HG02840 (cell line): ENCODE data around the gene SLC1A2.

ENCODE experiments used
- ATAC-seq: cut with Tn5 transposase; IDR thresholded peaks from one replicate; pipeline ENCODE4 v1.9.1; 2021; ENCODE audit warnings: mild to moderate bottlenecking, moderate library complexity, moderate number of reproducible peaks; ENCODE audit not compliant: unreplicated experiment, low FRiP score

Gene SLC1A2

DNA sequence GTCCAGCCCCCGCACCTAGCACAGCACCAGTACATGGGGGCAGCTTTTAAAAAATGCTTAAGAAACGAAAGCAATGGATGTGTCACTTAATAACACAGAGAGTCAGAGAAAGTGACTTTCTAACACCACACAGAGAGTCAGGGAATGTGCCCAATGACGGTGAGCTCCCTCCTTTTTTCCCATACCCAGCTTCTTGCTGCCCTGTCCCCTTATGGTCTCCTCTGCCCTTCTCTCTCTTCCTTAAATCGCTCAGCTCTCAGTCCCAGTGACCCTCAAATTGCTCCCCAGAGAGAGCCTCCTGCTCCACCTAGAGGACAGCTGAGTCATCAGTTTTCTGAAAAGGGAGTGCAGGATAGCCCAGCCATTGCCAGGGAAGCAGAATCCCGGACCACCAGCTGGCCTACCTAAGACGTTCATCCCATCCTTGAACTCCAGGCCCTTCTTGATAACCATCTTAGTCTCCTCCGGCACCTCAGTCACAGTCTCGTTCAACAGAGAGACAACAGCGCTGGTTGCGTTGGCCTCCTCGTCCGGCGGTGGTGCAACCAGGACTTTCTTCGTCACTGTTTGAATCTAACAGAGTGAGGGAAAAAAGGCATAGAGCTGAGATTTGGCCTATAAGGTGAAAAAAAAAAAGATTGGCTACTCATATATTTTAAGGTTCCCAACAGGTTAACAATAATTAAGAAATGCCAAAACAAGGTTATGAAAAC is 113.5 kb downstream of the SLC1A2 start:
- no peak for ATAC-seq

DNA sequence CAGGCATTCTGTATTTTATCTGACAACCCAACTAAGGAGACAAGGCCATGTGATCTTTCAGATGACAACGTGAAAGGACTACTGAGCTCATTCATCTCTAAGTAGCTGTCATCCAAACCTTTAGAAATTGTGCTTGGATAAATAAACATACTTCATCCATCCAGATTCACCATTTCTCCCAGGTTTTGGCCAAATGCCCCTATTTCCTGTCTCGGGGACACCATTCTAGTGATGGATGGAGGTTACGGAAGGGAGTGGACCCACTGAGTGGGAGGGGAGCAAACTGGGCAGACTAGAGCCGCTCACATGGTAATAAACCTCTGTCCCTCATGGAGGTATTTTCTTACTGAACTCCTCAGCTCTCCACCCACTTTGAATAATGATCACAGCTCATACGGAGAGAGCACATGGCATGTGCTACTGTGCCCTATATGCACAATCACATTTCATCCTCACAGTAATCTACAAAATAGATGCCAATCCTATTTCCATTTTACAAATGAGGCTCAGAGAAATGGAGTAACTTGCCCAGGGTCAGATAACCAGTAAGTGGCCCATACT is 114.4 kb downstream of the SLC1A2 start:
- no peak for ATAC-seq

- no peak for ATAC-seq
These were observed 115.0 kb downstream of the SLC1A2 start for GRCh38 chr11:35304386-35304775.

DNA sequence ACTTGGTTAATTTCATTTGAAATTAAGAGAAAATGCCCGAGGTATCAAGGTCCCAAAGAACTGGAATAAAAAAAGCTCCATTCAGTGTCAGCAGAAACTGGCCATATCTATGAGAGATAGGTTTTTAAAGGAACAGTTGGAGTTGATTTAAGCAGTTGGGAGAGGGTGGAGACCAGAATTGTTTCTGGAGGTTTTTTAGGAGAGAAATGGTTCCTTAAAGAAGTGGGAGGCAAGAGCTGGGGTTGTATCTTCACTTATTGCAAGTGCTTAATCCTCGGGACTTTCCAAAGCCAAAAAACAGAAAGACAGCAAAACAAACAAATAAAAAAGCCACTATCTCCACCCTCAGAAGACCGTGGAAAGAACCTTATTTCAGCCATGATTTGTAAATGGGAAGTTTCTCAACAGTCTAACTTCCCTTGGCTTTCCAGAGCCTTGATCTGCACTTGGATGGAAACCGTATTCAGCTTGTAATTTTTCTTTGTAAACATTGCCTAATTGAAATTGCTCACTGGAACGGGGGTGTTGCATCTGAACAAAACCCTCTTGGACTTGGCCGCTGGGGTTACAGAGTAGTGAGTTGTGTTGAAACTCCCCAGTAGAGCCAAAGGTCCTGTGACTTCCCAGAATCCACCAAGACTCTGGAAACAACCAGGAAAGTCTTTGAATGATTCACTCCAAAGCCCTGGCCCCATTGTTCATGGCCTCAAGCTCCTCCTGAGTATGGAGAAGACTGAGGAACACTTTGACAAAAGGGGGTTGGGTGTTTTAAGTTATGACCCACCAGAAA is 115.6 kb downstream of the SLC1A2 start:
- no peak for ATAC-seq

DNA sequence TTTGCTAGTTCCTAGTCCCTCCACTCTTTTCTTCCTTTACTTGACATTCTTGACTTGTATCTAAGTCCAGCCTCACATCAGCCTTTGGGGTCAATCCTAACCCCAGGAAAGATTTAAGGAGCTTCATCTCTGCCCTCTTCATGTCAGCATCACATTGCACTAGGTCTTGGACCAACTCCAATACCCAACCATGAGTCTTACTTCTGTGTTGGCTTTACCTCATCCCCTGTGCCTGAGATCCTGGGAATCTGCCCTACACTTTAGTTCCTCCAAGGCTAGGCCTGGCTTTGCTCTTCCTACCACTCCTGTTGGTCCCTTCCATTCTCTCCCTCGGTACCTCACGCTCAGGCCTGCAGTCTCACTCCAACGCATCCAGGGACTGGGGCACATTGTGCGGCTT is 117.0 kb downstream of the SLC1A2 start:
- no peak for ATAC-seq

DNA sequence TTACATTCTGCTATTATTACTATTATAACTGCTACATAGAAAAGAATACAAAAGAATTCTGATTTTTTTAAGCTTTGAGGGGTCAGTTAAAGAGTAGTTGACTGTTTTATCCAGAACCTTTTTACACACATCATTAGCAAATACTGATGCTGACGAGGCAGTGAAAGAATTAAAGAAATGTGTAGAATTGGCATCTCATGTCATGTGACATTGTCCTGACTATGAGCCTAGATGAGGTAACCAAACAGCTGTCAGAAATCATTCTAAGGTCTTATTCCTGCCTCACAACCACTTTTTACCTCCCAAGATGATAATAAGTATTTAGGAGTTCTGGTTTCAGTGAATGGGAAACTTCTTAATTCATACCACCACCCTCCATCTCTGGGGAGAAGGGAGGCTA is 121.0 kb downstream of the SLC1A2 start:
- ATAC-seq: no peak

GRCh38 chr11:35295751-35296150 is 123.6 kb downstream of the SLC1A2 start:
- no peak for ATAC-seq

- no peak for ATAC-seq
These were observed 125.7 kb downstream of the SLC1A2 start for GRCh38 chr11:35293699-35294098.

GRCh38 chr11:35293035-35293434 is 126.3 kb downstream of the SLC1A2 start:
- ATAC-seq: no peak

DNA sequence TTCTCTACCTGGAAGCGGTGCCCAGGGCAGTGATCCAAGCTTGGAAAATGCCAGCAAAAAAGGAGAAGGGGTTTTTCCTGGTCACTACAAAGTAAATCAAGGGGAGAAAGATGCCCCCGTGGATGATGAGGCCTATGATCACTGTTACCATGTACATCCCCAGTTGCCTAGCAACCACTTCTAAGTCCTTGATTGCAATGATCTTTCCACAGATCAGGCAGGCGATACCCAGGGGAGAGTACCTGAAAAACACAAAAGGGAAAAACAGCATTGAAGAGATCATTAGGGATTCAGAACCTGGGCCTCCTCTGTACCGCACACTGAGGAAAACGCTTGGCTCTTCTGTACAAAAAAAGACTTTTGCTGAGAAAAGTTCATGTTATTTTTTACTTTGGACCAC is 127.1 kb downstream of the SLC1A2 start:
- no peak for ATAC-seq

GRCh38 chr11:35290876-35291275 is 128.5 kb downstream of the SLC1A2 start:
- no peak for ATAC-seq

- ATAC-seq: no peak
These were observed 129.5 kb downstream of the SLC1A2 start for GRCh38 chr11:35289821-35290220.

DNA sequence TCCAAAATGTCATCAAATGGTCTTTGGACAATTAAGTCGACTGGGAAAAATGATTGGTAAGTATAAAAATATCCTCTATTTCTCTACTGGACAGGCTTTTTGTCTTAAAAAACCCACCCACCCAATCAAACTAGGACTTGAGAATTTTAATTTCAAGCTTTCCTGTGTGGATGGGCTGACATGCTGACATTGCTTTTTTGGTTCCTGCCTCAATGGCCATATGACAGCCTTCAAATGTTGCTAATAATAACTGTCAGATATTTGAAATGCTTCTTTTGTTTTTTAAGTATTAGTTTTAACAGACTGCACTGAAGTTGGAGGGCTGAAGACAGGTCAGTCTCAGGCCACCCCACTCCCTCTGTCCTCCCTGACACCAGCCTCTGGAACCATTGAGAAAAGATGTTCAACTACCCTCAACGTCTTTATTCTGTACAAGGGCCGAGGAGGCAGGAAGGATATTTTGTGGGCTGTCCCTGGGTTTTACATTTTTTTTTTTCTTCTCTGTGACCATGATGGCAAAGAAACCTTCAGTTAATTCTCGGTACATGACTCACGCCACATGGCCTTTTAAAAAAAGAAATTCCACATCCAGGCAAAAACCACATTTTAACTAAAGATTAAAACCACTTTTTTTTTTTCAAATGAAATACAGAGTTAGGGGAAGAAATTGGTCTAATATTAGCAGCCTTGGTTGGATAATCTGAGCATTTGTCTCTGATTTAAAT is 130.4 kb downstream of the SLC1A2 start:
- no peak for ATAC-seq

GRCh38 chr11:35288309-35288708 is 131.0 kb downstream of the SLC1A2 start:
- ATAC-seq: no peak

DNA sequence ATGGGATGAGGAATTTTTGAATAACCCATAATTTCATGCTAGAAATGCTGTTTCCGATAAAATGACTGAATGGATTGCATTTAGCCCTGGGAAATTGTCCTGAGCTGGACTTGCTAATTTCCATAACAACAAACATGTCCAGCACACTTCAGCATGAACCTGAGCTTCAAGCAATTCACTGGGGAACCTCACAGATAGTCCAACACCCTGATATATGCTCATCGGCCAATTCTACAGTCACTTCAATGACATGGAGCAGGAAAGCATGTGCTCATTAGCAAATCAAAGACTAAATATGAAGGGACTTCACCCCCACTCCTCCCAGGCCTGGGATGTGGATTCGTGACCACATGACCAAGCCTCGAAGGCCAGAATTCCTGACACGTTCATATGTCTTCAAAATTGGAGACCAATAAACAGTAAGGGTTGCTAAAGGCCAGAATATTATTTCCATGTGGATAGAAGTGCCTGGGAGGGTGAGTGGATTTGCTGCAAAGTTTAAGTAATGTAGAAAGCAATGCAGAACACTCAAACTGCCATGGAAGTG is 131.9 kb downstream of the SLC1A2 start:
- no peak for ATAC-seq

DNA sequence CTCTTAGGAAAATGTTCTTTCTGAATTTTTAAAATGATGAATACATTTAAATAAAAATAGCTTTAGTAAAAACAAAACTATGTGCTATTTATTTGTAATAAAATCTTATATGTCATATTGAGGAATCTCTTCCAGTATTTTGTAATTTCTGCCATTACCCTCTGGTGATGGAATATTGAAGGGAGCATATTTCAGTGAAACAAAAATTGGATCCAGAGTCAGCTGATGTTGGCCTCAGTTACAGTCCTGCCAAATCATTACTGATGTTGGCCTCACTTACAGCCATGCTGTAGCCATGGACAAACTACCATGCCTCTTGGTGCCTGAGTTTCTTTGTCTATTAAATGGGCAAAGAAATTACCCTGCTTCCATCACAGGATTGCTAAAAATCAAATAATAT is 133.2 kb downstream of the SLC1A2 start:
- no peak for ATAC-seq

- no peak for ATAC-seq
These were observed 133.9 kb downstream of the SLC1A2 start for GRCh38 chr11:35285471-35285870.

DNA sequence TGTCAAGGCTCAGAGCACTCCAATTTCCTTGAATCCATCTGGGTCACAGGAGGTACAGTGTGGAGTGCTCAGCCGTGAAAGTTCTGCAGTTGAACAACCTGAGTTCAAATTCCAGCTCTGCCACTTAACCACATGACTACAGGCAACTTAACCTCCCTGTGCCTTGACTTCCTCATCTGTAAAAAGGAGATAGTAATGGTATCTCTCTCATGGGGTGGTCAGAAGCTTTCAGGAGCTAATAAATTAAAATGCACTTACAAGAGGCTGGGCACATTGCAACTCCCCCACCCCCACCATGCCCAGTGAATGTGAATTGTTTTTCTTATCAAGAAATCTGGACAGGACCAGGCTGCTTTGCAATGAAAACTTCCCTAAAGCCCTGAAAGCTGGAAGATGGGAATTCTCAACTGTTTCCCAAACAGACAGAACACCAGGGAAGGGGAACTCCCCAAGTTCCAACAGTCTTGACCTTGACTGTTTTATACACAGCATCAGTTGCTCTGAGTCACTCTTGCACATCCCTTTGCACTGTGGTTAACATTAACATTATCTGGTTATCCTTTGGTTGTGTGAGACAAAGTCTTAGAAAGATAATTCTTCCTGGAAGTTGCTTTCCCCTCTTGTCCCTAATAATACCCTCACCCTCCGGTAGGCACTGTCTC is 137.0 kb downstream of the SLC1A2 start:
- ATAC-seq: no peak

- ATAC-seq: no peak
These were observed 138.1 kb downstream of the SLC1A2 start for GRCh38 chr11:35281169-35281688.

DNA sequence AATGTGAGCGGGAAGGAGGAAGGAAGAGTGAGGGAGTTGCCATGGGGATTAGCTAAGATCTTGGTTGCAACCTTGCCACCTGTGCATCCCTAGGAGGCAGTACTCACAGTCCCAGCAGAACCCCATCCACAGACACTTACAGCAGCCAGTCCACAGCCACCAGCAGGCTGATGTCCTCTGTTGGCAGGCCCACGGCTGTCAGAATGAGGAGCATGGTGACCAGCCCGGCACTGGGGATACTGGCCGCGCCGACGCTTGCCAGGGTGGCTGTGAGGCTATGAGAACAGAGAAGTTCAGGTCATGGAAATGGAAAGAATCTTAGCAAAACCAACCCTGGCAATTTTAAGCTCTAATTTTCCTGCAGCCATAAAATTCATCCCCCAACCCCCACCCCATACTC is 138.6 kb downstream of the SLC1A2 start:
- no peak for ATAC-seq
